Measurements from ENCODE around the gene TIGAR. TPM values are rescaled to one million over a fixed set of nuclear protein-coding genes. Genes with fewer than 3 reads are reported as not detected.

The TIGAR gene
- total and polyA plus RNA-seq, 2 donors (not counting 1 experiment from before 2014, with no cell fraction given): 15.3 to 19.5 TPM

GRCh38 chr12:4272424-4273272 lies 48.4 kb upstream of the TIGAR start:
- no peaks in the 10 kb centered on the region for H3K36me3 ChIP-seq (ENCODE audit: control insufficient read depth, insufficient read depth, low read length)
- DNase-seq (ENCODE audit: low read depth in 2 of 2): no peak
- H2AFZ ChIP-seq (ENCODE audit: low read length): no peak overlapping the region

DNA sequence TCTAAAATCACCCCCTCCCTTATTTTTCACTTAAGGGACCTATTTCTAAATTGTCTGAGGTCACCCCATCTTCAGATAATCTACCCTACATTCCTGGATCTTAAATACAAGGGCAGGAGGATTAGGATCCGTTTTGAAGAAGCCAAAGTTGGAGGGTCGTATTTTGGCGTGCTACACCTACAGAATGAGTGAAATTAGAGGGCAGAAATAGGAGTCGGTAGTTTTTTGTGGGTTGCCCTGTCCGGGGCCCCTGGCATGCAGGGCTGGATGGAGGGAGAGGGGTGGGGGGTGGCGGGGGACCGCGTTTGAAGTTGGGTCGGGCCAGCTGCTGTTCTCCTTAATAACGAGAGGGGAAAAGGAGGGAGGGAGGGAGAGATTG lies 47.8 kb upstream of the TIGAR start:
- DNase-seq (ENCODE audit: low read depth in 2 of 2): no peak
- H3K36me3 ChIP-seq (ENCODE audit: control insufficient read depth, insufficient read depth, low read length): no peaks in the 10 kb centered on the region
- no peak overlapping the region for H3K27ac ChIP-seq (ENCODE audit: insufficient read depth, low read length)
- TF ChIP-seq EZH2 (IDR thresholded peaks at IDR 0.05; ENCODE audit: low read length, missing control alignments): no peak
- TF ChIP-seq, protein P1, sequence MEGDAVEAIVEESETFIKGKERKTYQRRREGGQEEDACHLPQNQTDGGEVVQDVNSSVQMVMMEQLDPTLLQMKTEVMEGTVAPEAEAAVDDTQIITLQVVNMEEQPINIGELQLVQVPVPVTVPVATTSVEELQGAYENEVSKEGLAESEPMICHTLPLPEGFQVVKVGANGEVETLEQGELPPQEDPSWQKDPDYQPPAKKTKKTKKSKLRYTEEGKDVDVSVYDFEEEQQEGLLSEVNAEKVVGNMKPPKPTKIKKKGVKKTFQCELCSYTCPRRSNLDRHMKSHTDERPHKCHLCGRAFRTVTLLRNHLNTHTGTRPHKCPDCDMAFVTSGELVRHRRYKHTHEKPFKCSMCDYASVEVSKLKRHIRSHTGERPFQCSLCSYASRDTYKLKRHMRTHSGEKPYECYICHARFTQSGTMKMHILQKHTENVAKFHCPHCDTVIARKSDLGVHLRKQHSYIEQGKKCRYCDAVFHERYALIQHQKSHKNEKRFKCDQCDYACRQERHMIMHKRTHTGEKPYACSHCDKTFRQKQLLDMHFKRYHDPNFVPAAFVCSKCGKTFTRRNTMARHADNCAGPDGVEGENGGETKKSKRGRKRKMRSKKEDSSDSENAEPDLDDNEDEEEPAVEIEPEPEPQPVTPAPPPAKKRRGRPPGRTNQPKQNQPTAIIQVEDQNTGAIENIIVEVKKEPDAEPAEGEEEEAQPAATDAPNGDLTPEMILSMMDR (conservative IDR thresholded peaks at IDR 0.05 in 1 of 2, IDR thresholded peaks at IDR 0.05 in 1 of 2; ENCODE audit: low read depth in 1 of 2, low read length in 2 of 2): no peak
- H3K4me2 ChIP-seq (ENCODE audit: extremely low read depth, insufficient read depth, low read length): no peak overlapping the region
- peaks cover 71% of the 10 kb centered on the region for H3K27me3 ChIP-seq (ENCODE audit: control insufficient read depth, insufficient read depth, low read length)
- H3K9ac ChIP-seq (ENCODE audit: insufficient read depth, low read length): no peak overlapping the region
- no peaks in the 10 kb centered on the region for H3K9me3 ChIP-seq (ENCODE audit: control insufficient read depth, insufficient read depth, low read depth, low read length)
- H2AFZ ChIP-seq (ENCODE audit: low read length): no peak overlapping the region
- H3K4me1 ChIP-seq (ENCODE audit: control insufficient read depth, extremely low read depth, insufficient read depth, low read length): peaks cover 2% of the 10 kb centered on the region
- H3K4me3 ChIP-seq (replicated peaks in 1 of 4; ENCODE audit: control extremely low read depth in 1 of 4, insufficient read depth in 1 of 4, low read depth in 3 of 4, low read length in 4 of 4): peak overlapping the region in 2 of 4 experiments; percentile 69 to 91
- no peaks in the 10 kb centered on the region for H4K20me1 ChIP-seq (ENCODE audit: control insufficient read depth, extremely low read depth, insufficient read depth, low read length)
- no peaks in the 10 kb centered on the region for H3K79me2 ChIP-seq (ENCODE audit: control insufficient read depth, insufficient read depth, low read length)

More at GRCh38 chr12:4272424-4273272, 48.4 kb upstream of the TIGAR start:
- H3K27me3 ChIP-seq (ENCODE audit: control insufficient read depth, insufficient read depth, low read length): peaks cover 75% of the 10 kb centered on the region
- peak overlapping the region in 2 of 4 experiments; percentile 14 to 46 for H3K4me3 ChIP-seq (replicated peaks in 1 of 4; ENCODE audit: control extremely low read depth in 1 of 4, insufficient read depth in 1 of 4, low read depth in 3 of 4, low read length in 4 of 4)
- H3K9ac ChIP-seq (ENCODE audit: insufficient read depth, low read length): no peak overlapping the region
- H4K20me1 ChIP-seq (ENCODE audit: control insufficient read depth, extremely low read depth, insufficient read depth, low read length): no peaks in the 10 kb centered on the region
- TF ChIP-seq EZH2 (IDR thresholded peaks at IDR 0.05; ENCODE audit: low read length, missing control alignments): peak; percentile 97
- TF ChIP-seq, protein P1 (conservative IDR thresholded peaks at IDR 0.05 in 1 of 2, IDR thresholded peaks at IDR 0.05 in 1 of 2; ENCODE audit: low read depth in 1 of 2, low read length in 2 of 2): no peak
- no peak overlapping the region for H3K4me2 ChIP-seq (ENCODE audit: extremely low read depth, insufficient read depth, low read length)
- H3K27ac ChIP-seq (ENCODE audit: insufficient read depth, low read length): no peak overlapping the region
- H3K79me2 ChIP-seq (ENCODE audit: control insufficient read depth, insufficient read depth, low read length): no peaks in the 10 kb centered on the region
- peaks cover 2% of the 10 kb centered on the region for H3K4me1 ChIP-seq (ENCODE audit: control insufficient read depth, extremely low read depth, insufficient read depth, low read length)
- no peaks in the 10 kb centered on the region for H3K9me3 ChIP-seq (ENCODE audit: control insufficient read depth, insufficient read depth, low read depth, low read length)

GRCh38 chr12:4273652-4274395 lies 47.2 kb upstream of the TIGAR start, which contains the start of gene CCND2:
CCND2 (plus strand) TSS chr12:4273762; CDS start chr12:4274041, 279 bp downstream.
- peak within 1 kb of the TSS; percentile 19 to 91 (median 52) for H3K4me3 ChIP-seq (replicated peaks in 1 of 4; ENCODE audit: control extremely low read depth in 1 of 4, insufficient read depth in 1 of 4, low read depth in 3 of 4, low read length in 4 of 4)
- H3K4me1 ChIP-seq (ENCODE audit: control insufficient read depth, extremely low read depth, insufficient read depth, low read length): peaks cover 2% of the 10 kb centered on the region
- TF ChIP-seq EZH2 (IDR thresholded peaks at IDR 0.05; ENCODE audit: low read length, missing control alignments): peak; percentile 90
- TF ChIP-seq, protein P1 (conservative IDR thresholded peaks at IDR 0.05 in 1 of 2, IDR thresholded peaks at IDR 0.05 in 1 of 2; ENCODE audit: low read depth in 1 of 2, low read length in 2 of 2): no peak
- H3K36me3 ChIP-seq (ENCODE audit: control insufficient read depth, insufficient read depth, low read length): no peaks in the 10 kb centered on the region
- no peaks in the 10 kb centered on the region for H4K20me1 ChIP-seq (ENCODE audit: control insufficient read depth, extremely low read depth, insufficient read depth, low read length)
- peak; percentile 68 to 94 for DNase-seq (ENCODE audit: low read depth in 2 of 2)
- peak within 1 kb of the TSS; percentile 21 for H3K9ac ChIP-seq (ENCODE audit: insufficient read depth, low read length)
- no peak within 1 kb of the TSS for H3K27ac ChIP-seq (ENCODE audit: insufficient read depth, low read length)
- H3K79me2 ChIP-seq (ENCODE audit: control insufficient read depth, insufficient read depth, low read length): no peaks in the 10 kb centered on the region
- H2AFZ ChIP-seq (ENCODE audit: low read length): no peak within 1 kb of the TSS
- peak within 1 kb of the TSS; percentile 87 for H3K4me2 ChIP-seq (ENCODE audit: extremely low read depth, insufficient read depth, low read length)
- peaks cover 65% of the 10 kb centered on the region for H3K27me3 ChIP-seq (ENCODE audit: control insufficient read depth, insufficient read depth, low read length)
- H3K9me3 ChIP-seq (ENCODE audit: control insufficient read depth, insufficient read depth, low read depth, low read length): no peaks in the 10 kb centered on the region

Data from fibroblast of lung (primary cell).